Dermis blood vessel endothelial cell (primary cell): ENCODE measurements around the gene ORAI2. TPM values are rescaled to one million over a fixed set of nuclear protein-coding genes. Genes with fewer than 3 reads are reported as not detected.
"Not testable (repeated sequence)": the region's sequence is repeated elsewhere in the genome, so short reads cannot be mapped to it uniquely, and the experiment has no call there.

Experiments used
- DNase-seq: peaks from one replicate; pipeline ENCODE4 v3.0.0; 2010
- total RNA-seq: library from RNA; depleted of rRNA; stranded (reverse); fragments of >200 nt; gene quantifications from 2 replicates; pipeline ENCODE4 v1.2.3, GENCODE V29; 2014

The ORAI2 gene
- total RNA-seq, 1 donor from 2014 or later = 94.3 TPM

DNA sequence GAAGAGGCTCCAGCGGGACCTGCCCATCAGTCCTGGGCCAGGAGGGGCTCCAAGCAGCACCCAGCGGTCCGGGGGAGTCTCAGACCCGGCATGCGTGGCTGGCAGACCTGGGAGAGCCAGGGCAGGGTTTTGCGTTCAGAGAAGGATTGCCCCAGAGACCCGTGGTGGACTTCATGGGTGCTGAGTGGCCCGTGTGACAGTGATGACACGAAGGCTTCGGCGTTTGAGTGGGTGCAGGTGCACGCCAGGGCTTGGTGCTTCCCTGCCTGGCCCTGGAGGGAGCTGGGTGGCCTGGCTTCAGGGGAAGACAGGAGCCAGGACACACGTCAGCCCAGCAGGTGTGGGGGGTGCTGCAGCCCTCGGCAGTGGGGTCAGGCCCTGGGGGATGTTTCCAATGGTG lies 13.9 kb downstream of the ORAI2 start:
- DNase-seq = no peak

DNA sequence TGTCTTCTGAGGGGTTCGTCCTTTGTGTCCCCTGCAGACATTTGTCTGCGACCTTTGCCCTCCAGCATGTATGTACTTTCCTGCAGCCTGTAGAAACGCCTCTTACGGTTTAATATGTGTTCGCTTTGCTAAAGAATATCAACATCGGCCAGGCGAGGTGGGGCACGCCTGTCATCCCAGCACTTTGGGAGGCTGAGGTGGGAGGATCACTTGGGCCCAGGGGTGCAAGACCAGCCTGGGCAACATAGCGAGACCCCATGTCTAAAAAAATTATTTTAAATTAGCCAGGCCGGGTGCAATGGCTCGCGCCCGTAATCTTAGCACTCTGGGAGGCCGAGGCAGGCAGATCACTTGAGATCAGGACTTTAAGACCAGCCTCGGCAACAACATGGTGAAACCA lies 15.8 kb downstream of the ORAI2 start:
- no peak for DNase-seq

GRCh38 chr7:102450242-102450641 lies 16.9 kb downstream of the ORAI2 start:
- DNase-seq = peak; percentile 44

GRCh38 chr7:102451371-102452054 lies 18.1 kb downstream of the ORAI2 start:
- peak; percentile 43 for DNase-seq

DNA sequence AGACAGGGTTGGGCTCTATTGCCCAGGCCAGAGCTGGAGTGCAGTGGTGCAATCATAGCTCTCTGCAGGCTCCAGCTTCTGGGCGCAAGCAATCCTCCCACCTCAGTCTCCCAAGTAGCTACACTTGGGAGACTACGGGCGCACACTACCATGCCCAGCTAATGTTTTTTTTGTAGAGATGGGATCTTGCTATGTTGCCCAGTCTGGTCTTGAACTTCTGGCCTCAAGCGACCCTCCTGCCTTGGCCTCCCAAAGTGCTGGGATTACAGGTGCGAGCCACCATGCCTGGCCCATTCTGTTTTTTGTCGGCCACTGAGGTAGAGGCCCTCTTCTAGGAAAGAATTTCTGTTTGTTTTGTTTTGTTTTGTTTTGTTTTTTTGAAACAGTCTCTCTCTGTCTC lies 19.1 kb downstream of the ORAI2 start:
- DNase-seq = no peak

- DNase-seq = no peak
These were observed 19.9 kb downstream of the ORAI2 start for GRCh38 chr7:102453319-102453718.

- DNase-seq = no peak
These were observed 21.1 kb downstream of the ORAI2 start for GRCh38 chr7:102454468-102454867.

DNA sequence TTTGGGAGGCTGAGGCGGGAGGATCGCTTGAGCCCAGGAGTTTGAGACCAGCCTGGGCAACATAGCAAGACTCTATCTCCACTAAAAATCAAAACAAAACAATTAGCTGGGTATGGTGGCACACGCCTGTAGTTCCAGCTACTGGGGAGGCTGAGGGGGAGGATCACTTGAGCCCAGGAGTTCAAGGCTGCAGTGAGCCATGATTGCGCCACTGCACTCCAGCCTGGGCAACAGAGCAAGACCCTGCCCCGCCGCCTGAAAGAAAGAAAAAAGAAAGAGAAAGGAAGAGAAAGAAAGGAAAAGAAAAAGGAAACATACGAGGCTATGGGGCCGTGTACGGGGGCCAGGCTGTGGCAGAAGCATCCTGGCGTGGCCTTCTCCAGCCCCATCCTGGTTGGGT lies 21.6 kb downstream of the ORAI2 start:
- not testable (repeated sequence) for DNase-seq

DNA sequence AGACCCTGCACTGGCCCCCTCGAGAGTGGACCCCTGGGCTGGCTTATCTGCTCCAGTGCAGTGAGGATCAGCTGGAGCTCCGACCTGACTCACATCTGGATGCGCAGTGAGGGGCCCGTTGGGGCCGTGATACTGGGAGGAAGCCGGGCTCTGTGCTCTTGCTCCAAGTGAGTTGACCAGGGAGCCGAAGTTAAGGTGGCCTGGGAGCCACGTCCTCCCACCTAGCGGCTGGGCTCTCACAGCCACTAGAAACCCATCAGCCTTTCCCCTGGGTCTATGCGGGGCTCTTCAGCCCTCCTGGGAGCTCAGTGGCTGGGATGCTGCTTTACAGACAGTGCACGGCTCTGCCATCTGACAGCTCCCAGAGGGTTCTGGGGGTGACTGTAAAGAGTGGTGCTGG lies 22.2 kb downstream of the ORAI2 start:
- DNase-seq = no peak

DNA sequence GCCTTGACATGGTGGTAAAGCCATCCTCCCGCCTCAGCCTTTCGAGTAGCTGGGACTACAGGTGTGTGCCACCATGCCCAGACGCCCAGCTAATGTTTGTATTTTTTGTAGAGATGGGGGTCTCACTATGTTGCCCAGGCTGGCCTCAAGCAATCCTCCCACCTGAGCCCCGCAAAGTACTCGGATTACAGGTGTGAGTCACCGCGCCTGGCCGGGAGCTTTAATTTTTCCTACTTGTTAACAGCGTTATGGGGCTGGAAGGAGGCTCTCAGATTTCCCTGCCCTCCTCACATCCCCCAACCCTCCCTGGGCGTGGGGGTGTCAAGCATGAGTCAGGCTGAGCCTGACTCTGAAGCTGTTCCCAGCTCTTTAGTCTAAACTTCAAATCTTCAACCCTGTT lies 23.0 kb downstream of the ORAI2 start:
- DNase-seq = no peak

- no peak for DNase-seq
These were observed 24.1 kb downstream of the ORAI2 start for GRCh38 chr7:102457352-102457924.

DNA sequence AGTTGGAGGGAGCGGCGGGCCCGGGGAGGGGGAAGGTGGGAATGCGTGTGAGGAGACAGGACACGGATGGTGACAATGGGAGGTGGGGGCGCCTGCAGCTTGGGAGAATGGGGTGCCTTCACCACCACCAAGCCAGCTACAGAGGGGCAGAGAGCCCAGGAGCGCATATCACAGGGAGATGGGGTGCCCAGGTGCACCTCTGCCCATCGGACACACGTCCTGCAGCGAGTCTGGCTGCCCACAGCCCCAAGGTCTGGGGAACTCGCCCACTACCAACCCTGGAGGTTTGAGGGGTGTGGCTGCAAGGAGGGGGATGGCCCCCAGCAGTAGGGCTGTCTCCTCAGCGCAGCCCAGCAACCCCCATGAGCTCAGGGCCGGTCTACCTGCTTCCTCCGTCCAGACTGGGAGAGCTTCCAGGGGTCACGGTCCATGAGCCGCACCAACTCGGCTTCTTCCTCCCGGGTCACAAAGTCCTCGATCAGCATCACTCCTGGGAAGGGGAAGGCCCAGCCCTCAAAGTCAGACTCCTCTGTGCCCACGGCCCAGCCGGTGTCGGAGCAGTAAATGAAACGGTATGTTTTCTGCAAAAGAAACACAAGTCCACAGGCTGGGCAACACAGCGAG lies 26.0 kb downstream of the ORAI2 start:
- DNase-seq = no peak

DNA sequence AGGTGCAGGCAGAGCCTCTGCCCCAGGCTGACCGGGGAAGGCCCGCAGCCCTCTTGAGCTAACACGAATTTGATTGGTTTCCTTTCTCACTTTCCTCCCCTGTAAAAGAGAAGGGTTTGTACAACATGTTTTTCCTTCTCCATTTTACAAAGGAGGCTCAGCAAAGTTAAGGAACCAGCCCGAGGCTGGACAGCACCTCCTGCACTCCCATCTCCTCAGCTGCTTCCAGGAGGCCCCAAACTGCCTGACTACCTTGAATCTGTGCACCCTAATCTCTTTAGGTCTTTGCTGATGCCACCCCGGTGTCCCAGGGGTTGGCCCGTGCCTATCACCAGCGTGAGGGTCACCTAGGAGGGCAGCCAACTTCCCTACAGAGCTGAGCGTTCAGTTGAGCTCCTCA lies 27.1 kb downstream of the ORAI2 start:
- no peak for DNase-seq

GRCh38 chr7:102463841-102464576 lies 30.6 kb downstream of the ORAI2 start:
- DNase-seq = peak; percentile 22

GRCh38 chr7:102464577-102465280 lies 31.4 kb downstream of the ORAI2 start, which contains the start of the genes ALKBH4 and LRWD1:
Gene ALKBH4, minus strand, starts transcription at chr7:102464863. Its CDS starts 27 bp downstream, at chr7:102464836.
Gene LRWD1, plus strand, starts transcription at chr7:102464984. Its CDS starts 97 bp downstream, at chr7:102465081.
- DNase-seq = peak; percentile 93

DNA sequence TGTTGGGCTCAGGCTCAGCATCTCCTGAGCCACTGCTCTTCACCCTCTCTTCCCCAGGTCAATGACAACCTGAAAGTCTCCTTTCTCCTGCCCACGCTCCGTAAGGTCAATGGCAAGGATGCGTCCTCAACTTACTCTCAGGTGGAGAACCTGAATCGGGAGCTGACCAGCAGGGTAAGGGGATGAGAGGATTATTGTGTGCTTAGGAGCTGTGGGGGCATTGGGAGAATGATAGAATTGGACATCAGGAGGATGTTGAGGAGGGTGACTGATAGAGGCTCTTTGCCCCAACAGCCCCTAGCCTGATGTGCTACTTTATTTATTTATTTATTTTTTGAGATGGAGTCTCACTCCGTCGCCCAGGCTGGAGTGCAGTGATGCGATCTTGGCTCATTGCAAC lies 32.7 kb downstream of the ORAI2 start:
- no peak for DNase-seq

- DNase-seq = no peak
These were observed 34.5 kb downstream of the ORAI2 start for GRCh38 chr7:102467581-102468477.

GRCh38 chr7:102468478-102469350 lies 35.3 kb downstream of the ORAI2 start:
- DNase-seq = no peak

DNA sequence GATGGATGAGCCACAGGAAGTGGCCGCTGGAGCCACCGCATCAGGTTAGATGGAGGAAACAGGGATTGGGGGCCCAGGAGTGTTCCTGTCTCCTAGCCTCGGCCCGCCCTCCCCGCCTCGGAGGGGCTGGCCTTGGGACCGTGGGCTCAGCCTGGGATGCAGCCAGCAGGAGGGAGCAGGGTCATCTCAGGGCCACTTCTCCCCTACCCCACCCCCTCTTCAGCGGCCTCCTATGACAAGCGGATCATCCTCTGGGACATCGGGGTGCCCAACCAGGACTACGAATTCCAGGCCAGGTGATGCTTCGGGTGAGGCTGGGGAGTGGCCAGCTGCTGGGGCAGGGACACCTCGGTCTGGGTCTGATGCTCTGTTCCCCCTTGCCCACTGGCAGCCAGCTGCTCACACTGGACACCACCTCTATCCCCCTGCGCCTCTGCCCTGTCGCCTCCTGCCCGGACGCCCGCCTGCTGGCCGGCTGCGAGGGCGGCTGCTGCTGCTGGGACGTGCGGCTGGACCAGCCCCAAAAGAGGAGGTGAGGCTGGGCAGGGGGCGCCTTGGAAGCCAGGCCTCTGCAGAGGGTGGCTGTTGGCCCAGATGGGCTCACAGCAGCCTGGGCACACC lies 36.1 kb downstream of the ORAI2 start:
- no peak for DNase-seq
